ENCODE measurements around the gene TMEM167B.

DNA sequence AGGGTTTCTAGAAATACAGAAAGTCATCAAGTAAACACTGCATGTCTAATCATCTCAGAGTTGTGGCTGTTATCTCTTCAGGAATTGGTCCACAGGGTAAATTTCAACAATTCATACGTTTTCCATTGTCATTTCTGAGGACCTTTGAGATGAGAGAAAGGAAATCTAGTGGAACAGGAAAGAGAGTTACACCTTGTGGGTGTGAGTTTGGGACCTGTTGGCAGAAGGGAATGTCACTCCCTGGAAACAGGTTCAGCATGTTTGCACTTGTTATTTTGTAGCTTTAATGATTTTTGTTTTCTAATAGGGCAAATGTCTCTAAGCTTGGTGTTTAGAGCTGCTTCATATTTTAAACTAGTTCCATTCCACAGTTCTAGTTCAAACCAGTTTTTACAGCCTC, 5.6 kb downstream of the TMEM167B start:
- no peak for TF ChIP-seq EZH2phosphoT487 (IDR thresholded peaks at IDR 0.05; ENCODE audit: insufficient read depth, low read depth)
- TF ChIP-seq EZH2 (IDR thresholded peaks at IDR 0.05; ENCODE audit: insufficient read depth, poor library complexity, severe bottlenecking) = no peak

Measured in GM23248 (cell line).